Fibroblast of lung (primary cell): ENCODE data around the gene SIAH2. TPM values are rescaled to one million over a fixed set of nuclear protein-coding genes. Genes with fewer than 3 reads are reported as not detected.

Source experiments
- DNase-seq, 2 donors: peaks; one replicate each; pipeline versions ENCODE4 v3.0.0 to v3.0.0-alpha.2; 2010; ENCODE audit warnings: low read depth in 2 of 2
- H2AFZ ChIP-seq: 2 replicates; pipeline ENCODE4 v1.5.1; 2012; ENCODE audit warnings: low read length, control low read depth, inconsistent platforms
- H3K27ac ChIP-seq: 2 replicates; pipeline ENCODE4 v1.5.1; 2011; ENCODE audit warnings: low read length, control low read depth; ENCODE audit not compliant: insufficient read depth
- H3K27me3 ChIP-seq: 2 replicates; pipeline ENCODE4 v1.5.1; 2011; ENCODE audit warnings: mild to moderate bottlenecking, low read length; ENCODE audit not compliant: control insufficient read depth, insufficient read depth
- H3K36me3 ChIP-seq: 2 replicates; pipeline ENCODE4 v1.5.1; 2011; ENCODE audit warnings: low read length; ENCODE audit not compliant: control insufficient read depth, insufficient read depth
- H3K4me1 ChIP-seq: 2 replicates; pipeline ENCODE4 v1.5.1; 2011; ENCODE audit warnings: low read length; ENCODE audit not compliant: control insufficient read depth, insufficient read depth; ENCODE audit errors: extremely low read depth
- H3K4me2 ChIP-seq: 2 replicates; pipeline ENCODE4 v1.5.1; 2011; ENCODE audit warnings: low read length, control low read depth; ENCODE audit not compliant: insufficient read depth; ENCODE audit errors: extremely low read depth
- H3K4me3 ChIP-seq, 4 experiments: fragments of 200-600 bp in 1 of 4; sonication (generic) in 1 of 4; replicated peaks in 1 of 4; 2 replicates each; pipeline ENCODE4 v1.5.1; 2011 to 2016; ENCODE audit warnings: low read length in 4 of 4, low read depth in 3 of 4, mild to moderate bottlenecking in 3 of 4, control low read depth in 2 of 4, inconsistent platforms in 1 of 4, mixed read lengths in 1 of 4; ENCODE audit not compliant: insufficient read depth in 1 of 4; ENCODE audit errors: control extremely low read depth in 1 of 4
- H3K79me2 ChIP-seq: 2 replicates; pipeline ENCODE4 v1.5.1; 2012; ENCODE audit warnings: mild to moderate bottlenecking, low read length, inconsistent platforms; ENCODE audit not compliant: control insufficient read depth, insufficient read depth
- H3K9ac ChIP-seq: 2 replicates; pipeline ENCODE4 v1.5.1; 2011; ENCODE audit warnings: mild to moderate bottlenecking, low read length, control low read depth; ENCODE audit not compliant: insufficient read depth
- H3K9me3 ChIP-seq: 2 replicates; pipeline ENCODE4 v1.5.1; 2012; ENCODE audit warnings: low read depth, low read length; ENCODE audit not compliant: control insufficient read depth, insufficient read depth
- H4K20me1 ChIP-seq: 2 replicates; pipeline ENCODE4 v1.5.1; 2011; ENCODE audit warnings: low read length; ENCODE audit not compliant: control insufficient read depth, insufficient read depth; ENCODE audit errors: extremely low read depth
- EZH2 ChIP-seq: IDR thresholded peaks from 2 replicates; pipeline ENCODE4 v1.5.1; 2012; ENCODE audit warnings: low read length, control low read depth, mild to moderate bottlenecking; ENCODE audit errors: missing control alignments
- polyA plus RNA-seq, 2 donors: library from polyadenylated mRNA; depleted of rRNA in 1 of 2; stranded (reverse) in 1 of 2; unstranded in 1 of 2; fragments of >200 nt; gene quantifications; 2 replicates each; pipeline ENCODE4 v1.2.1, GENCODE V29; 2011 to 2012; ENCODE audit warnings: missing spikeins in 1 of 2
- total RNA-seq: library from RNA; depleted of rRNA; stranded (reverse); fragments of >200 nt; gene quantifications from 2 replicates; pipeline ENCODE4 v1.2.1, GENCODE V29; 2014
- TF ChIP-seq, protein P1 (sequence below), 2 donors: IDR thresholded peaks in 1 of 2; conservative IDR thresholded peaks in 1 of 2; 1 replicate in 1 of 2; 2 replicates in 1 of 2; pipeline ENCODE4 v1.5.1; 2011 to 2012; ENCODE audit warnings: low read length in 2 of 2, control low read depth in 1 of 2, inconsistent platforms in 1 of 2, low read depth in 1 of 2, mild to moderate bottlenecking in 1 of 2

The SIAH2 gene
- total and polyA plus RNA-seq, 2 donors (not counting 1 experiment from before 2014, with no cell fraction given), result 28.9 to 29.7 TPM

DNA sequence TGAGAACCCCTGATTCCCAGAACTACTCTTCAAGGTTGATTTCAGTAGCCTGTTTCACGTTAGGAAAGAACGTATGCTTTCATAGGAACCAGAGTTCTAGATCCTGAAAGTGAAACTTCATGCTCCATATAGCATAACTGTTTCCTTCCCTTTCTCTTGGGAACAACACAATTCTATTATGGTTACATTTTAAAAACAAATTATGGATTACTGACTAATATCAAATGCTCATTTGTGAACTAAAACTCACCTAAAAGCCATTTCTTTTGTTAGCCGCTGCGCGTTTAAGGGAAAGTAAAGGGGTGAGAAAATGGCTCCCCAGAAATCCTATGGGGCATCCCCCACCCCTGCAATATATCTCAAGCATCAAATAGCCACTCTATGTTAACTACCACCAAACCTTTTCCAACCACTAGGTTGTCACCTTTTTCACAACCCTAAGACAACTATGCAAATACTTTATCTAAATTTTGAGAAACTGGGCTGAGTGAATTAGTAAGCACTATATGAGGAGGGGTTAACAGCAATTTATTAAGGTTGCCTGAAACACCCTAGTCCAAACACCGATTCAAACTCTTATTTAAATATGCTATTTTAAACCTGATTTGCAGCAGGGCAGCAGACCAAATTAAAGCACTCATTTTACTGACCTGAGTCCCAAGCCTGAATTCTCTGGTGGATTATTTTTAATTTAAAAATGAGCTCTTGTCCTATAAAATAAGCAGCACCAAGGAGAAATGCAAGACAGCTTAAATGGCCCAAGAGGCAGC, 2.4 kb downstream of the SIAH2 start:
- H3K36me3 ChIP-seq, result peaks cover 2% of the 10 kb centered on the region
- DNase-seq, result no peak
- H3K27ac ChIP-seq, result no peak overlapping the region
- no peaks in the 10 kb centered on the region for H4K20me1 ChIP-seq
- peaks cover 3% of the 10 kb centered on the region for H3K4me1 ChIP-seq
- H3K4me3 ChIP-seq, result peak overlapping the region; percentile 80 to 97 (median 95)
- no peak overlapping the region for H2AFZ ChIP-seq
- TF ChIP-seq, protein P1, sequence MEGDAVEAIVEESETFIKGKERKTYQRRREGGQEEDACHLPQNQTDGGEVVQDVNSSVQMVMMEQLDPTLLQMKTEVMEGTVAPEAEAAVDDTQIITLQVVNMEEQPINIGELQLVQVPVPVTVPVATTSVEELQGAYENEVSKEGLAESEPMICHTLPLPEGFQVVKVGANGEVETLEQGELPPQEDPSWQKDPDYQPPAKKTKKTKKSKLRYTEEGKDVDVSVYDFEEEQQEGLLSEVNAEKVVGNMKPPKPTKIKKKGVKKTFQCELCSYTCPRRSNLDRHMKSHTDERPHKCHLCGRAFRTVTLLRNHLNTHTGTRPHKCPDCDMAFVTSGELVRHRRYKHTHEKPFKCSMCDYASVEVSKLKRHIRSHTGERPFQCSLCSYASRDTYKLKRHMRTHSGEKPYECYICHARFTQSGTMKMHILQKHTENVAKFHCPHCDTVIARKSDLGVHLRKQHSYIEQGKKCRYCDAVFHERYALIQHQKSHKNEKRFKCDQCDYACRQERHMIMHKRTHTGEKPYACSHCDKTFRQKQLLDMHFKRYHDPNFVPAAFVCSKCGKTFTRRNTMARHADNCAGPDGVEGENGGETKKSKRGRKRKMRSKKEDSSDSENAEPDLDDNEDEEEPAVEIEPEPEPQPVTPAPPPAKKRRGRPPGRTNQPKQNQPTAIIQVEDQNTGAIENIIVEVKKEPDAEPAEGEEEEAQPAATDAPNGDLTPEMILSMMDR (conservative IDR thresholded peaks at IDR 0.05 in 1 of 2, IDR thresholded peaks at IDR 0.05 in 1 of 2; ENCODE audit: low read depth in 1 of 2, low read length in 2 of 2), result no peak
- no peak for TF ChIP-seq EZH2
- H3K4me2 ChIP-seq, result peak overlapping the region; percentile 55
- no peak overlapping the region for H3K9ac ChIP-seq
- no peaks in the 10 kb centered on the region for H3K27me3 ChIP-seq
- no peaks in the 10 kb centered on the region for H3K9me3 ChIP-seq
- peaks cover 62% of the 10 kb centered on the region for H3K79me2 ChIP-seq

GRCh38 chr3:150759947-150760346, 3.0 kb downstream of the SIAH2 start:
- Histone ChIP-seq H3K27ac (no peak overlapping the region), H3K79me2 (peaks cover 63% of the 10 kb centered on the region), H3K9ac (no peak overlapping the region), H3K4me2 (peak overlapping the region; percentile 78), H2AFZ (no peak overlapping the region), H3K27me3 (no peaks in the 10 kb centered on the region), H3K4me3 (peak overlapping the region; percentile 80 to 97 (median 95)), H3K4me1 (peaks cover 3% of the 10 kb centered on the region), H4K20me1 (no peaks in the 10 kb centered on the region), H3K36me3 (peaks cover 2% of the 10 kb centered on the region), H3K9me3 (no peaks in the 10 kb centered on the region)
- no peak for DNase-seq
- TF ChIP-seq EZH2, result no peak
- TF ChIP-seq, protein P1 (conservative IDR thresholded peaks at IDR 0.05 in 1 of 2, IDR thresholded peaks at IDR 0.05 in 1 of 2; ENCODE audit: low read depth in 1 of 2, low read length in 2 of 2), result no peak

DNA sequence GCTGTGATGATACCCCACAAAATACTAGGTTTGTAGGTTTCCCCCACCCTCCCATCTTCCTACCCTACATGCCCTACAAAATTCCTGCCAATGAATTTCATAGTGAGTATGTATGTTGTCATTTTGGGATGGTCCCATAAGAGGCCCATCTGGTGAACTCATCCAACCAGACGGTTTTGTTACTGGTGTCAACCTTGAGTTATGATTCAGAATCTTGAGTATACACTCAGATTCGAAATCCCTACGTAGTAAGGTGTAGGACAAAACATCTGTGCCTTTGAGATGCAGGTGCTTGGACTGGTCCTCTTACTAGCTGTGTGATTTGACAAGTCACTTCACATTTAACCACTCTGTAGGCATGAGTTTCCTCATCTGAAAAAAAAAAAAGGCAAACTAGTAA, 3.6 kb downstream of the SIAH2 start:
- H4K20me1 ChIP-seq, result no peaks in the 10 kb centered on the region
- peaks cover 2% of the 10 kb centered on the region for H3K36me3 ChIP-seq
- peaks cover 67% of the 10 kb centered on the region for H3K79me2 ChIP-seq
- DNase-seq, result no peak
- no peak overlapping the region for H3K4me2 ChIP-seq
- peaks cover 3% of the 10 kb centered on the region for H3K4me1 ChIP-seq
- H3K9ac ChIP-seq, result no peak overlapping the region
- TF ChIP-seq, protein P1 (conservative IDR thresholded peaks at IDR 0.05 in 1 of 2, IDR thresholded peaks at IDR 0.05 in 1 of 2; ENCODE audit: low read depth in 1 of 2, low read length in 2 of 2), result no peak
- no peak for TF ChIP-seq EZH2
- no peaks in the 10 kb centered on the region for H3K9me3 ChIP-seq
- no peaks in the 10 kb centered on the region for H3K27me3 ChIP-seq
- H3K27ac ChIP-seq, result no peak overlapping the region
- no peak overlapping the region for H2AFZ ChIP-seq
- peak overlapping the region in 1 of 4 experiments; percentile 22 for H3K4me3 ChIP-seq
